Natural killer cell (primary cell): ENCODE measurements around the gene DAPK1. TPM values are rescaled to one million over a fixed set of nuclear protein-coding genes. Genes with fewer than 3 reads are reported as not detected.
A peak's percentile ranks its signal among the peaks of the same experiment; 100 is the strongest.

Experiments used
- ATAC-seq, 3 donors: fragments of 150-1000 bp in 2 of 3; fragments of 200-7000 bp in 1 of 3; cut with Tn5 transposase; 1 replicate in 1 of 3; 2 replicates in 2 of 3; pipeline ENCODE4 v1.10.0; 2021; ENCODE audit warnings: mild to moderate bottlenecking in 2 of 3, moderate library complexity in 2 of 3
- DNase-seq, 2 donors: peaks; one replicate each; pipeline versions ENCODE4 v3.0.0 to v3.0.0-alpha.2; 2013 to 2021; ENCODE audit warnings: mixed read lengths in 1 of 2
- H3K27ac ChIP-seq: one replicate; pipeline ENCODE4 v1.5.1; 2013; ENCODE audit warnings: mild to moderate bottlenecking, low read length
- H3K27me3 ChIP-seq: one replicate; pipeline ENCODE4 v1.6.1; 2013; ENCODE audit warnings: low read length; ENCODE audit not compliant: control insufficient read depth, insufficient read depth
- H3K36me3 ChIP-seq: one replicate; pipeline ENCODE4 v1.6.1; 2013; ENCODE audit warnings: low read length; ENCODE audit not compliant: control insufficient read depth, insufficient read depth
- H3K4me1 ChIP-seq: one replicate; pipeline ENCODE4 v1.6.1; 2013; ENCODE audit warnings: low read length; ENCODE audit not compliant: control insufficient read depth, insufficient read depth
- H3K4me3 ChIP-seq: one replicate; pipeline ENCODE4 v1.5.1; 2013; ENCODE audit warnings: low read length
- H3K9me3 ChIP-seq: one replicate; pipeline ENCODE4 v1.6.1; 2013; ENCODE audit warnings: low read length; ENCODE audit not compliant: control insufficient read depth, insufficient read depth
- H3K27ac Mint-ChIP-seq, 2 donors: one replicate each; pipeline ENCODE4 v1.8.0; 2022; ENCODE audit warnings: mild to moderate bottlenecking in 2 of 2, mixed read lengths in 2 of 2, moderate library complexity in 1 of 2
- H3K27me3 Mint-ChIP-seq, 2 donors: one replicate each; pipeline ENCODE4 v1.8.0; 2022; ENCODE audit warnings: low read depth in 2 of 2, mixed read lengths in 2 of 2
- H3K36me3 Mint-ChIP-seq: one replicate; pipeline ENCODE4 v1.8.0; 2022; ENCODE audit warnings: mixed read lengths
- H3K4me1 Mint-ChIP-seq, 2 donors: one replicate each; pipeline ENCODE4 v1.8.0; 2022; ENCODE audit warnings: mixed read lengths in 2 of 2
- H3K4me3 Mint-ChIP-seq: one replicate; pipeline ENCODE4 v1.8.0; 2022; ENCODE audit warnings: mild to moderate bottlenecking, moderate library complexity, mixed read lengths
- H3K9me3 Mint-ChIP-seq, 2 donors: one replicate each; pipeline ENCODE4 v1.8.0; 2022; ENCODE audit warnings: mixed read lengths in 2 of 2
- WGBS: methylation state at CpG from one replicate; pipeline ENCODE4 v1.1.7; 2013; ENCODE audit warnings: missing lambda C conversion rate; ENCODE audit not compliant: insufficient coverage; 5-methylcytosine and 5-hydroxymethylcytosine counted together
- intact Hi-C: fragments of 100-400 bp; cut with micrococcal nuclease; formaldehyde crosslinking; loops from one replicate; pipeline ENCODE4 v1.14.2; 2022
- total RNA-seq, 4 donors: library from RNA; stranded (reverse); fragments of 120-200 nt in 1 of 4; gene quantifications; one replicate each; pipeline versions ENCODE4 v1.2.3 to v1.2.4, GENCODE V29; 2013 to 2022
- TF ChIP-seq, protein P1 (sequence below): fragments of 200-600 bp; IDR thresholded peaks from one replicate; pipeline ENCODE4 v1.8.0; 2022; ENCODE audit warnings: antibody characterized with exemption

Gene DAPK1
- total RNA-seq: 10 to 100 TPM; 12.2 to 26.5 (median 22.7) TPM
- total RNA-seq (2013): 13.1 TPM

DNA sequence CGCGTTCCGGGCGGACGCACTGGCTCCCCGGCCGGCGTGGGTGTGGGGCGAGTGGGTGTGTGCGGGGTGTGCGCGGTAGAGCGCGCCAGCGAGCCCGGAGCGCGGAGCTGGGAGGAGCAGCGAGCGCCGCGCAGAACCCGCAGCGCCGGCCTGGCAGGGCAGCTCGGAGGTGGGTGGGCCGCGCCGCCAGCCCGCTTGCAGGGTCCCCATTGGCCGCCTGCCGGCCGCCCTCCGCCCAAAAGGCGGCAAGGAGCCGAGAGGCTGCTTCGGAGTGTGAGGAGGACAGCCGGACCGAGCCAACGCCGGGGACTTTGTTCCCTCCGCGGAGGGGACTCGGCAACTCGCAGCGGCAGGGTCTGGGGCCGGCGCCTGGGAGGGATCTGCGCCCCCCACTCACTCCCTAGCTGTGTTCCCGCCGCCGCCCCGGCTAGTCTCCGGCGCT is at the start of gene DAPK1:
DAPK1 (plus strand) TSS at position 264 of the 442 bp plus-strand sequence. CDS start 1,211 bp downstream, outside the sequence.
- H3K9me3 Mint-ChIP-seq: no peaks in the 10 kb centered on the region
- H3K27me3 Mint-ChIP-seq: peaks cover 21 to 36% of the 10 kb centered on the region in 2 donors
- no peaks in the 10 kb centered on the region for H3K36me3 Mint-ChIP-seq
- H3K4me1 ChIP-seq: no peaks in the 10 kb centered on the region
- H3K27me3 ChIP-seq: peaks cover 2% of the 10 kb centered on the region
- peaks cover 6 to 20% of the 10 kb centered on the region in 2 donors for H3K4me1 Mint-ChIP-seq
- H3K27ac Mint-ChIP-seq: peak within 1 kb of the TSS in 1 of 2 donors; percentile 60
- H3K36me3 ChIP-seq: no peaks in the 10 kb centered on the region
- no peak for DNase-seq
- no peaks in the 10 kb centered on the region for H3K9me3 ChIP-seq
- peak within 1 kb of the TSS; percentile 81 for H3K4me3 Mint-ChIP-seq
- TF ChIP-seq, protein P1, sequence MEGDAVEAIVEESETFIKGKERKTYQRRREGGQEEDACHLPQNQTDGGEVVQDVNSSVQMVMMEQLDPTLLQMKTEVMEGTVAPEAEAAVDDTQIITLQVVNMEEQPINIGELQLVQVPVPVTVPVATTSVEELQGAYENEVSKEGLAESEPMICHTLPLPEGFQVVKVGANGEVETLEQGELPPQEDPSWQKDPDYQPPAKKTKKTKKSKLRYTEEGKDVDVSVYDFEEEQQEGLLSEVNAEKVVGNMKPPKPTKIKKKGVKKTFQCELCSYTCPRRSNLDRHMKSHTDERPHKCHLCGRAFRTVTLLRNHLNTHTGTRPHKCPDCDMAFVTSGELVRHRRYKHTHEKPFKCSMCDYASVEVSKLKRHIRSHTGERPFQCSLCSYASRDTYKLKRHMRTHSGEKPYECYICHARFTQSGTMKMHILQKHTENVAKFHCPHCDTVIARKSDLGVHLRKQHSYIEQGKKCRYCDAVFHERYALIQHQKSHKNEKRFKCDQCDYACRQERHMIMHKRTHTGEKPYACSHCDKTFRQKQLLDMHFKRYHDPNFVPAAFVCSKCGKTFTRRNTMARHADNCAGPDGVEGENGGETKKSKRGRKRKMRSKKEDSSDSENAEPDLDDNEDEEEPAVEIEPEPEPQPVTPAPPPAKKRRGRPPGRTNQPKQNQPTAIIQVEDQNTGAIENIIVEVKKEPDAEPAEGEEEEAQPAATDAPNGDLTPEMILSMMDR: no peak
- no peak within 1 kb of the TSS for H3K27ac ChIP-seq
- intact Hi-C loops: no loop called here
- ATAC-seq: peak; percentile 61 to 74 (median 71)
- H3K4me3 ChIP-seq: peak within 1 kb of the TSS; percentile 31
- 1% methylated on average over 55 of the region's 55 CpGs for WGBS

GRCh38 chr9:87451149-87451548 is 46.5 kb upstream of the DAPK1 start:
- WGBS: 75% methylated on average over 6 of the region's 6 CpGs
- H3K4me1 ChIP-seq: no peaks in the 10 kb centered on the region
- no peak for ATAC-seq
- H3K27ac Mint-ChIP-seq: no peak overlapping the region
- peaks cover 0 to 6% of the 10 kb centered on the region in 2 donors for H3K9me3 Mint-ChIP-seq
- DNase-seq: no peak
- H3K27me3 Mint-ChIP-seq: peaks cover 0 to 5% of the 10 kb centered on the region in 2 donors
- H3K36me3 ChIP-seq: no peaks in the 10 kb centered on the region
- H3K4me3 ChIP-seq: no peak overlapping the region
- no peaks in the 10 kb centered on the region for H3K9me3 ChIP-seq
- peaks cover 8 to 19% of the 10 kb centered on the region in 2 donors for H3K4me1 Mint-ChIP-seq
- H3K27ac ChIP-seq: no peak overlapping the region
- H3K36me3 Mint-ChIP-seq: no peaks in the 10 kb centered on the region
- TF ChIP-seq, protein P1: no peak
- no peaks in the 10 kb centered on the region for H3K27me3 ChIP-seq
- no peak overlapping the region for H3K4me3 Mint-ChIP-seq
- intact Hi-C loops: no loop called here

DNA sequence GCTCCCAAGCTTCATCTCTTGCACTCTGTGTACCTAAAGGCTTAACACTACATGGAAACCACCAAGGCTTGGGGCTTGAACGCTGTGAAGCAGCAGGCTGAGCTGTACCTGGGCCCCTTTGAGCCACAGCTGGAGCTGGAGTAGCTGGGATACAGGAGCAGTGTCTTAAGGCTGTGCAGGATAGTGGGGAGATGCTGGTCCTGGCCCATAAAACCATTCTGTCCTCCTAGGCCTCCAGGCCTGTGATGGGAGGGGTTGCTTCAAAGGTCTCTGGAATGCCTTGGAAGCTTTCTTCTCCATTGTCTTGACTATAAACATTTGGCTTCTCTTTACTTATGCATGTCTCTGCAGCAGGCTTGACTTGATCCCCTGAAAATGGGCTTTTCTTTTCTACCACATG is 42.3 kb upstream of the DAPK1 start:
- intact Hi-C loops: no loop called here
- no peaks in the 10 kb centered on the region for H3K9me3 ChIP-seq
- Mint-ChIP-seq H3K27ac (no peak overlapping the region), H3K9me3 (peaks cover 0 to 8% of the 10 kb centered on the region in 2 donors), H3K27me3 (peaks cover 0 to 5% of the 10 kb centered on the region in 2 donors), H3K4me1 (no peaks in the 10 kb centered on the region), H3K4me3 (no peak overlapping the region), H3K36me3 (no peaks in the 10 kb centered on the region)
- 82% methylated on average over 1 of the region's 1 CpG for WGBS
- DNase-seq (no peak), ATAC-seq (no peak)
- H3K27me3 ChIP-seq: no peaks in the 10 kb centered on the region
- H3K36me3 ChIP-seq: no peaks in the 10 kb centered on the region
- no peak overlapping the region for H3K4me3 ChIP-seq
- no peak overlapping the region for H3K27ac ChIP-seq
- TF ChIP-seq, protein P1: no peak
- no peaks in the 10 kb centered on the region for H3K4me1 ChIP-seq

DNA sequence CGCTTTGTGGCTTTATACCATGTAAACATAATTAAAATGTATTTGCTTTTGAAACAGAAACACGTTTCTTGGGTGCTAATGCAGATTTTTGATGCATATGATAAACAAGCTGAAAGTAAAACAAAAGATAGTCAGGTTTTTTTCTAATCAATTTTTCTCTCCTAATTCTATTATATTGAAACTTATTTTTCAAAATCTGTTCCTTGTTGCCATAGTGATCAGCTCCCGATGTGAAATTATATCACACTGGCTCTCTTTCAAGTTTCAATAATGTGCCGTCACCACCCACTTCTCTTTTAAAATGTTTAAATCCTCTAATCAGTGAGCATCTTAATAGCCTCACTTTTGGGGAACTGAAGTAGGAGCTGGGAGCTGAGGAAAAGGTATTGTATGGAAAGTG is 36.4 kb upstream of the DAPK1 start:
- Histone ChIP-seq H3K36me3 (no peaks in the 10 kb centered on the region), H3K27me3 (no peaks in the 10 kb centered on the region), H3K27ac (no peak overlapping the region), H3K4me3 (no peak overlapping the region), H3K9me3 (no peaks in the 10 kb centered on the region), H3K4me1 (no peaks in the 10 kb centered on the region)
- Mint-ChIP-seq H3K27ac (no peak overlapping the region), H3K36me3 (no peaks in the 10 kb centered on the region), H3K4me1 (peaks cover 5 to 13% of the 10 kb centered on the region in 2 donors), H3K9me3 (peaks cover 0 to 1% of the 10 kb centered on the region in 2 donors), H3K4me3 (no peak overlapping the region), H3K27me3 (no peaks in the 10 kb centered on the region)
- WGBS: 82% methylated on average over 2 of the region's 4 CpGs
- ATAC-seq (no peak), DNase-seq (no peak)
- intact Hi-C loops: no loop called here
- TF ChIP-seq, protein P1: no peak
